HG03175 (cell line): ENCODE measurements around the gene FAF2.

Experiments used
- ATAC-seq: cut with Tn5 transposase; IDR thresholded peaks from one replicate; pipeline ENCODE4 v1.9.1; 2021; ENCODE audit warnings: mild to moderate bottlenecking, moderate library complexity; ENCODE audit not compliant: unreplicated experiment

Gene FAF2

DNA sequence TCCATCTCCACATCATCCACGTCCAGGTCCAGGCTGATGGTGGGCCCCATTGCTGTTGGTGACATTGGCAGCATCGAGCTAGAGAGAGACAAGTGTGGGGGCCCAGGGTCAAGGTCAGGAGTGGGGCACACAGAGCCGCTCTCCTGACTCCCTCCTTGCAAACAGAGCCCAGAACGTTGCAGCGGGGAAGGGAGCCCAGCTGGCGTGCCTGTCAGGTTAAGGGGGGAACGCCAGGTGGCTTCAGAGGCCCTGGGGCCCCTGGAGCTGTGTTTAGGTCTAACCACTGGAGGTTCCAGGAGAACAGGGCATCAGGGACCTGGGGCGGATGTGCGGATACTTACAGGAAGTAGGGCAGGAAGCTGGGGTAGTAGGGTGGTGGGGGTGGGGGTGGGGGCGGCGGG, 81.6 kb downstream of the FAF2 start:
- no peak for ATAC-seq

DNA sequence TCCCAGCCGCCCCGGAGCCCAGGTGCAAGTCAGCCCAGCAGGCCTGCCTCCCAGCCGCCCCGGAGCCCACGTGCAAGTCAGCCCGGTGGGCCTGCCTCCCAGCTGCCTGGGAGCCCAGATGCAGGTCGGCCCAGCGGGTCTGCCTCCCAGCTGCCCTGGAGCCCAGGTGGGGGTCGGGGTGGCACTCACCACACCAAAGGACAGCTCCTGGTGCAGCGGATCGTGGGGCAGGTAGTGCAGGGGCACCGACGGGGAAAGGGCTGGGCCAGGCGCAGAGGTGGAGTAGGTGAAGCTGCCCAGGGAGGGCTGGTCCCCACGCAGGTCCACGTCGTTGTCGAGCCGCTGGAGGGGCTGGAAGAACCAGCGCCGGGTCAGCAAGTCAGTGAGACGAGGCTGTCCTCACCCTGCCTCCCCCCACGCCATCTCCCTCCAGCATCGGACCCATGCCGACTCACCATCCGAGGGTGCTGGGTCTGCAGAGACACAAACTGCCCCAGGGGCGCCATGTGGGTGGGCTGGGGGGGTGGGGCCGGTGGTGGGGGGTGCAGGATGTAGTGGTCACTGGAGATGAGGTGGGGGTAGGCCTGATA, 82.3 kb downstream of the FAF2 start:
- no peak for ATAC-seq

- ATAC-seq, result no peak
These were observed 83.1 kb downstream of the FAF2 start for GRCh38 chr5:176530983-176531901.

DNA sequence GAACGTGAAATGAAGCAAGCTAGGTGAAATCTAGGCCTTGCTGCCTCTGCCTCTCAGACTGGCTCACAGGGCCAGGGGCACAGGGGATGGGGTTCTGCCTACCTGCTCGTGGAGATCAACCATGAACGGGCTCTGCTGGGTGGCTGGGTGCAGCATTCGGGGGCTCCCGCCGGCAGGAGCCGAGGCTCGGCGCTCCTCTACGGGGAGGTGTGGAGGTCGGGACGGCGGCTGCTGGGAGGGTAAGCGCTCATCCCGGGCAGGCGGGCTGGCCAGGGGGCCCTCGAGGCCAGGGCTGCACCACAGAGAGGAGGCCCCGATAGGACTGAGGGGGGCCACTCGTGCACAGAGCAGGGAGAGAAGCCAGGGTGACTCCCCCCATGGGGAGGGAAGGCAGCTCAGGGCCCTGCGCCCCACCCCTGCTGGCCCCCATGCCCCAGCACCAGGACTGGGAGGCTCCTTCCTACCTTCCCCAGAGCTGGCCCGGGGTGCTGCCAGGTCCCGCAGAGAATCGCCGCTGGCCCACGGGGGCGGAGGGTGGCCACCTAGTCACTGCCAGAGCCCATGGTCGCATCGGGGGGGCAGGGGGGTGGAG, 83.8 kb downstream of the FAF2 start:
- ATAC-seq, result no peak

DNA sequence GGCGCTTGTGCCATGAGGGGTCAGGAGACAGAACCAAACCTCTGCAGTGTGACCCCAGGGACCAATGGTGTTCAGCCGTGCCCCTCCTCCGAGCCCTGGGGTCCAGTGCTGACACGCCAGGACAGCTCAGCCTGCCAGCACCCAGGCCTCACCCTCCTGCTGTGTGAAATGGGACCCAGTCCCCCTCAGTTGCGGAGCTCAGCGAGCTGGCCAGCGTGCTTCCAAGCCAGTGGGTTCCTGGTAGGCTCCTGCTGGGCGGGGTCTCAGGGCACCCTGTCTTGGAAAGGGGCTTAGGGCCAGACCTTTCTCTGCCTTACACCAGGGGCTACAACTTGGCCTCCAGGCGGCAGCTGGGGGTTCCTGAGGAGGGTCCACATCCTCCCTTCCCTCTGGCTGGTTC, 84.6 kb downstream of the FAF2 start:
- ATAC-seq, result no peak

GRCh38 chr5:176533390-176533789, 85.2 kb downstream of the FAF2 start:
- ATAC-seq, result no peak

DNA sequence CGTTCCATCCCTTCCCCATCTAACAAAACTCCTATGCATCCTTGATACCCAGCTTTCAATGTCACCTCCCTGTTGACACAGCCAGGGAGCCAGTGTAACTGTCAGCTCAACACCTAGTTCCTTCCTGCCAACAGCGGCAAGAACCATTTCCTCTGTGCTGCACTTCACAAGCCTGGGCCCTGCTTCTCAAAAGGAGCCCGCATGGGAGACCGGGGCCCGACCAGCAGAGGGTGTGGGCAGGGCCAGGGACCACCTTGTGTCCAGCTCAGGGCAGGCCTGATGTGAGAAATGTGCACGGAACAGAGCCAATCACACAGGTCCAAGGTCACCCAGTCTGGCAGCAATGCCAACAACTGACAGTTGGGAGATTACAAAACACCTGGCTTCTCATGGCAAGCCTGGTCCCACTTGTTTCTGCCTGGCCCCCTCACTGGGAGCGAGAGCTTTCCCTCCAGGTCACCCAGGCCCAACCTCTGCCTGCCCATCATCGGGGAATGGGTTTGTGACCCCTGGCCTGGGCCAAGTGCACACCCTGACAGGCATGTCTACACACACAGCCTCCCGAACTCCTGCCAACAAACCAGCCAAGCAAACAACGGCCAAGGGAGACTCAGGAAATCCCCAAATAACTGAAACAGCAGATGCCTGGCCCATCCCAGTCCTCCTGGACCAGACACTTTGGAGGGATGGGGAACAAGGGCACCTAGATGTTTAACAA, 85.9 kb downstream of the FAF2 start:
- ATAC-seq, result no peak

DNA sequence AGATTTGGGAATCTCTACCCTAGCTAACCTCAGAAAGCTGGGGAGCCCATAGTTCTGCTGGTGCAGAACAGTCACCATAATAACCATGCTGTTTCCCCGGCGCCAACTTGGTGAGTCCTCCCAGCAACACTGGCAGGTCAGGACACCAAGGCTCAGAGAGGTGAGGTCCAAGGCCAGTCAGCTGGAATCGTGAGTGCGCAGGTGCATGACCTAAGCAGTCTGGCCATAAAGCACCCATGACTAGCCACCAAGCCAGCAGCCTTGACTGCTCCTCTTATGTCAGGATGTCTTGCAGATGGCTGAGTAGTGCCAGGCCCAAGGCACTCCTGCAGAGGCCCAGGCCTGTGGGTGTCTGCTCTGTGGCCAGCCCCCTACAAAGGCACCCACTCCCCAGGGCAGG, 86.5 kb downstream of the FAF2 start:
- no peak for ATAC-seq

GRCh38 chr5:176535101-176535663, 87.0 kb downstream of the FAF2 start:
- ATAC-seq, result no peak

GRCh38 chr5:176535664-176536131, 87.5 kb downstream of the FAF2 start:
- ATAC-seq, result no peak

DNA sequence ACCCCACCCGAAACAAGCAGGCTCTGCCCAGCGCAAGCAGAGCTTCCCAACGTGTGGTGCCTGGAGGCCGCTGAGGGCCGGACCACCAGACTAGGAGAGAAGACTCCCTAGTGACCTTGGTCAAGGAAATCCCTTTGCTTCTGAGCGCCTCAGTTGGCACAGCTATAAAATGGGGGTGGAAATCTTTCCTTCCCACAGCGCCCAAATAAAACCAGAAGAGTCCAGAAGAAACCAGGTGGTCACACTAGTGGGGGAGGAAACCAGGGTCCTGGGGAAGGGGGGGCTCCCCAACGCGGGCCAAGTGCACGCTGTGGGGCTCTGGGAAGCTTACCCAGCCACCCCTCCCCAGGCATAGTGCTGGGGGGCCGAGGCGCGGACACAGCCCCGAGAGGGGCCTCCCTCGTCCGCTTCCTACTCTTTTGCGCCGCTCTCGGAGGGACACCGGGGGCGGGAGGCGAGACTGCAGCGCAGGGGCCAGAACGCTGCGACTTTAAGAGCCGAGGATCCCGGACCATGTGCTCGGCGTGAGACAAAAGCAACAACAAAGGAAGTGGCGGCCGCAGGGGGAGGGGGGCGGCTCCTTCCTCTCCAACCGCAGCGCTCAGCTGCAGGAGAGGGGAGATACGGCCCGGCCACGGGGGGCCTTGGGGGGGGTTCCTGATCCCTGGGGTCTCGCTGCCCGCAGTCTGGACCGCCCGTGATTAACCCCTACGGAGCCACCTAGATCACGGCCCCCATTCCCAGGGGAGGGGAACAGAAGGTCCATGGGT, 88.1 kb downstream of the FAF2 start:
- peak; percentile 28 for ATAC-seq

GRCh38 chr5:176536902-176537553, 88.8 kb downstream of the FAF2 start, which contains the start of gene RNF44:
Gene RNF44, minus strand, starts transcription at chr5:176537402. Its CDS starts 4,930 bp downstream, at chr5:176532472.
- ATAC-seq, result peak; percentile 56

- ATAC-seq, result peak; percentile 67
These were observed 89.5 kb downstream of the FAF2 start for GRCh38 chr5:176537554-176538229.

GRCh38 chr5:176538230-176538988, 90.2 kb downstream of the FAF2 start:
- ATAC-seq, result no peak

DNA sequence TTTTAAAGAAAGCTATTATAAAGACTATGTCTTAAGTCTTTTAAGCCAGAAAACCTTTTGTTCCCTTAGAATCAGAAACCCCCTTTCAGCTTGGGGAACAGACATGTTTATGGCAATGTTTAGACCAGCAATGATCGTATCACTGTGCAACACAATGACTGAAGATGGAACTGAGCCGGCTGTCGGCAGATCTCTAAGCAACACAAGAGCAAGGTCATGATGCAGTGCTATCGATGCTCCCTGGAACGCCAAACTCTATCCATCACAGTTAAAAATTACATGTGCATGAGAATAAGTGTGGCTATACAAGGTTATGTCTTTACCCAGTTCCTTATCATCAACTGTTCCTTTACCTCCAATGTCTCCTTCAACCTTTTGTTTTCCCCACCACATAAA, 90.8 kb downstream of the FAF2 start:
- ATAC-seq, result no peak

GRCh38 chr5:176540476-176540899, 92.3 kb downstream of the FAF2 start:
- ATAC-seq, result no peak

DNA sequence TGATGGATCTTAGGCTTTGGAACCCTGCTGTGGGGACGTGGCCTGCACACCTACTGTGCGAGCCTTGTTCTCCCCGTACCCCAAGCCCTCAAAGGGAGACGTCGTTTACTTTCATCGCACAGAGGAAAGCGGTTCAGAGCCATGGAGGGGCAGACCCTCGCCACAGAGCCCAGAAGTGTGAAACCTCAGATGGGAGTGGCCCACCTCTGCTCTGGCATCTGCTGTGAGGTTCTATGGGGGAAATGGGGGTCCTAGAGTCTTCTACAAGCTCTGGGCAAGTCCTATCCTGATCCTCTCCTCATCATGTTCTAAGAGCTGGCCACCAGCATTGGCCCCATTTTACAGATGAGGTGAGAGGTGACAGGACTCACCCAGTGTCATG, 92.8 kb downstream of the FAF2 start:
- no peak for ATAC-seq
